Endothelial cell of umbilical vein (primary cell): ENCODE measurements around the gene HOXC5.

Source experiments
- EZH2 ChIP-seq: IDR thresholded peaks from 2 replicates; pipeline ENCODE4 v1.6.1; 2012; ENCODE audit warnings: borderline replicate concordance, low read depth, mild to moderate bottlenecking, moderate library complexity, low read length, inconsistent platforms; ENCODE audit not compliant: severe bottlenecking
- GATA2 ChIP-seq: IDR thresholded peaks from 2 replicates; pipeline ENCODE4 v1.7.0; 2011; ENCODE audit warnings: low read depth, mild to moderate bottlenecking, moderate library complexity, mixed read lengths, low read length; ENCODE audit not compliant: insufficient read length, insufficient read depth
- JUN ChIP-seq: IDR thresholded peaks from 2 replicates; pipeline ENCODE4 v1.6.1; 2011; ENCODE audit warnings: borderline replicate concordance, low read depth; ENCODE audit not compliant: insufficient read length, insufficient read depth
- MYC ChIP-seq: IDR thresholded peaks from one replicate; pipeline ENCODE4 v1.6.1; 2011; ENCODE audit warnings: mild to moderate bottlenecking, low read depth, low read length
- POLR2A ChIP-seq: IDR thresholded peaks from 2 replicates; pipeline ENCODE4 v1.6.1; 2012; ENCODE audit warnings: low read depth, mild to moderate bottlenecking, control low read depth, low read length
- POLR2AphosphoS5 ChIP-seq: IDR thresholded peaks from 2 replicates; pipeline ENCODE4 v1.6.1; 2012; ENCODE audit warnings: low read depth, mild to moderate bottlenecking, control low read depth, low read length, moderate library complexity; ENCODE audit not compliant: insufficient read depth
- TF ChIP-seq, protein P1 (sequence below): IDR thresholded peaks from 2 replicates; pipeline ENCODE4 v1.6.1; 2011; ENCODE audit not compliant: insufficient read depth, insufficient read length
- TF ChIP-seq, protein P2 (sequence below), 2 donors: IDR thresholded peaks; 1 replicate in 1 of 2; 2 replicates in 1 of 2; pipeline ENCODE4 v1.5.1; 2011; ENCODE audit warnings: low read length in 2 of 2, mild to moderate bottlenecking in 2 of 2, moderate library complexity in 2 of 2, control low read depth in 1 of 2, inconsistent platforms in 1 of 2, low read depth in 1 of 2; ENCODE audit not compliant: insufficient read depth in 1 of 2; ENCODE audit errors: extremely low read depth in 1 of 2

DNA sequence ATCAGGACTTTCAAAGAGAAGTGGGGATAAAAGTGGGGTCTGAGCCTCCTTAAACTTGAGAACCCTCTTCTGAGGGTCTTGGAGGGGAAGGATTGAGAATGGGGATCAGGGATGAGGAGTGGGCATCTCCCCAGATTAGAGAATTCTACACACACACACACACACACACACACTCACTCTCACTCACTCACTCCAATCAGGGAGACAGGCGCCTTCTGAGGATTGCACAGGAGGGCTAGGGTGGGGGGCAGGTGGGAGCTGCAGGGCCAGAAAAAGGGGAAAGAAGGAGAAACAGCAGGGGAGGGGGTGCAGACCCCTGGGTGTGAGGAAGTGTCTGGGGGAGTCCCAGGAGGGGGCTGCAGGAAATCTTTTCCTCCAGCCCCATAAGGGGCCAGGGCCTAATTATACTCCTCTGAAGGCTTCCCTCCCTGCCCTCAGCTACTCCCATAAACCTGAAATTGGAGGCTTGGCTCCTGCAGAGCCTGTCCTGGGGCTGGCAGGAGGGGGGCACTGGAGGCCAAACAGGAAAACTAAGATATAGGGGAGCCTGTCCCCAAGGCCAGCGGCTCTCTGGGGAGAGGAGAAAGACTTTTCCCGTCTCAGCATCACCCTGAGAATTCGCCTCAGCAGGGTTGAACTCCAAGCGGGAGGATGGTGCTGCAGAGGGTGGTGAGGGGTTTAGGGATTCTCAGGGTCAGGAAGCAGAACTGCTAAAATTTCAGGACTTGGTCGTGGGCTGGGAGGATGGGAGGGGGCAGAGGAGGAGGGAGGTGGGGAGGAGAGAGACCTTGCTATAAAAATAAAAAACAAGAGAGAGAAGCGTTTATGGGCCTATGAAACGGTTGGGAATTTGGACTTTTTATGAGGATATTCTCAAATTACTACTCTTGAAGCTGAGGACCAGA is 31.3 kb upstream of the HOXC5 start:
- TF ChIP-seq, protein P1, sequence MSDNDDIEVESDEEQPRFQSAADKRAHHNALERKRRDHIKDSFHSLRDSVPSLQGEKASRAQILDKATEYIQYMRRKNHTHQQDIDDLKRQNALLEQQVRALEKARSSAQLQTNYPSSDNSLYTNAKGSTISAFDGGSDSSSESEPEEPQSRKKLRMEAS = no peak
- TF ChIP-seq, protein P2, sequence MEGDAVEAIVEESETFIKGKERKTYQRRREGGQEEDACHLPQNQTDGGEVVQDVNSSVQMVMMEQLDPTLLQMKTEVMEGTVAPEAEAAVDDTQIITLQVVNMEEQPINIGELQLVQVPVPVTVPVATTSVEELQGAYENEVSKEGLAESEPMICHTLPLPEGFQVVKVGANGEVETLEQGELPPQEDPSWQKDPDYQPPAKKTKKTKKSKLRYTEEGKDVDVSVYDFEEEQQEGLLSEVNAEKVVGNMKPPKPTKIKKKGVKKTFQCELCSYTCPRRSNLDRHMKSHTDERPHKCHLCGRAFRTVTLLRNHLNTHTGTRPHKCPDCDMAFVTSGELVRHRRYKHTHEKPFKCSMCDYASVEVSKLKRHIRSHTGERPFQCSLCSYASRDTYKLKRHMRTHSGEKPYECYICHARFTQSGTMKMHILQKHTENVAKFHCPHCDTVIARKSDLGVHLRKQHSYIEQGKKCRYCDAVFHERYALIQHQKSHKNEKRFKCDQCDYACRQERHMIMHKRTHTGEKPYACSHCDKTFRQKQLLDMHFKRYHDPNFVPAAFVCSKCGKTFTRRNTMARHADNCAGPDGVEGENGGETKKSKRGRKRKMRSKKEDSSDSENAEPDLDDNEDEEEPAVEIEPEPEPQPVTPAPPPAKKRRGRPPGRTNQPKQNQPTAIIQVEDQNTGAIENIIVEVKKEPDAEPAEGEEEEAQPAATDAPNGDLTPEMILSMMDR (IDR thresholded peaks at IDR 0.05; ENCODE audit: extremely low read depth in 1 of 2, insufficient read depth in 1 of 2, low read depth in 1 of 2, low read length in 2 of 2) = no peak
- TF ChIP-seq JUN (no peak), GATA2 (no peak), POLR2A (no peak), POLR2AphosphoS5 (no peak), EZH2 (no peak), MYC (no peak)
